ENCODE results near the gene CEP95.

- TF ChIP-seq CTCF (IDR thresholded peaks at IDR 0.05 in 4 of 5, conservative IDR thresholded peaks at IDR 0.05 in 1 of 5) (no peak), POLR2A (IDR thresholded peaks at IDR 0.05) (no peak)
Measured at GRCh38 chr17:64535357-64535756, 28.6 kb downstream of the CEP95 start.
